SH-SY5Y (cell line): ENCODE measurements around the gene PRKG2.

Experiments used
- GATA2 ChIP-seq: IDR thresholded peaks from 2 replicates; pipeline ENCODE4 v1.6.1; 2011; ENCODE audit warnings: mild to moderate bottlenecking, low read depth, low read length
- GATA3 ChIP-seq: IDR thresholded peaks from 2 replicates; pipeline ENCODE4 v1.6.1; 2011; ENCODE audit warnings: low read depth, mild to moderate bottlenecking, low read length, moderate library complexity

Gene PRKG2

DNA sequence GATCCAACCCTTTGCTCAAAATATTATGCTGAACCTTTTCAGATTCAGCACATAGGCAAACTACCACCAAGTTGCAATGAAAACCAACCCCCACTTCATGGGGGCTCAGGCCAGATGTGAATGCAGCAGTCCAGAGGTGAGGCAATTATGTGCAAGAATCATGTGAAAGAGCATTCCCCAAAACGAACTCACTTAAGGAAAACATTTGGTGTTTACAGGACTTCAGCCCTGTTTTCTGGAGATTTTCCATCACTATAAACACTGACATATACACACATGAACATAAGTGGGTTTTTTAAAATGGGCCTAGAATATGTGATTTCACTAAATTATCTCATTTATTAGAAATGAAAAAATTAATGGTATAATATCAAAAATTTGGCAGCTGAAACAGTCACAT, 153.0 kb downstream of the PRKG2 start:
- TF ChIP-seq GATA3: no peak
- no peak for TF ChIP-seq GATA2

DNA sequence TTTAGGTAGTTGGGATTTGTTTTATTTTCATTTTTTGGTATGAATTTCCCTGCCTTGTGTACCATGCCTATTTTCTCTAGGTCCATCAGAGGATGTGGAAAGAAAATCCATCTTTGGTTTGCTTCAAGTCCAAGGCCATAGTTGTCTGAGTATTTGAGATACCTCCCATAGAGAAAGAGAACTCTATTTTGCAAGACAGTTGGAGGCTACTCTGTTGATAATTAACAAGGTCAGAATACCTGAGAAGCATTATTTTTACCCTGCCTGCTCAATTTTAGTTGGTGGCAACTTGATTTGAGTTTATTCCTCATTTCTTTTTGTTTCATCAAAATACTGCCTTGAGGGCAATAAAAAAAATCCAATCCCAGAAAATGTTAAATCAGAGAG, 153.7 kb downstream of the PRKG2 start:
- TF ChIP-seq GATA2: no peak
- no peak for TF ChIP-seq GATA3

DNA sequence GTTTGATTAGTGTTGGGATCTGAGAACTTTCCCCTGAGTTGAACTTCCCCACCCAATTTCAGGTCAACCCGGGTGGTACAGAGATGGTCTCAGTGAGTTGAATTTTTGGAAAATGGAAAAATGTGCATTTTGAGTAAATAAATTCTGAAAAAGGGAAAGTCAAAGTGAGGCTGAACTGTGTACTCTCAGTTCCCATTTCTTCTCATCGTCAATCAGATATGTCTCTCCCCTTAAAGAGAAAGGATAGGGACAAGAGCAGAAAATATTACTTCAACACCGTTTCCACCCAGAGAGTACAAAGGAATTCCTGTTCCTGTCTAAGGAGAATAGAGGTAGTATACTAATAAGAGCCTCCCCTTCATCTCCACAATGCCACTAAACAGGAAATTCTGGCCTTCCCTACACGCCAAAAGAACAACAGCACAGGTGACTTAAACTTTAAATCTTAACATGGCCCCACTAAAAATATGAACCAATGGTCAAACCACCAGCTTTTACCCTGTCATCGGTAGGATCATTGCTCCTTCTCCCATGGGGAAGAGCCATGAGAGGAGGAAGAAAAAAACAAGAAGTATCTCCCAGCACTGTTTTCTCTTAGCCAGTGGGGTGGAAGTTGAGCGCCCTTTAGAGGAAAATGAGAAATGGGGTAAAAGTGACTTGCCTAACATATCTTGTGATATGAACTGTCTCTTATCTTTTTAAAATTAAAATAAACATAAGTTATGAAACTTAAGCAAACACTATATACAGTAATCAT, 154.3 kb downstream of the PRKG2 start:
- TF ChIP-seq GATA3: no peak
- TF ChIP-seq GATA2: no peak

DNA sequence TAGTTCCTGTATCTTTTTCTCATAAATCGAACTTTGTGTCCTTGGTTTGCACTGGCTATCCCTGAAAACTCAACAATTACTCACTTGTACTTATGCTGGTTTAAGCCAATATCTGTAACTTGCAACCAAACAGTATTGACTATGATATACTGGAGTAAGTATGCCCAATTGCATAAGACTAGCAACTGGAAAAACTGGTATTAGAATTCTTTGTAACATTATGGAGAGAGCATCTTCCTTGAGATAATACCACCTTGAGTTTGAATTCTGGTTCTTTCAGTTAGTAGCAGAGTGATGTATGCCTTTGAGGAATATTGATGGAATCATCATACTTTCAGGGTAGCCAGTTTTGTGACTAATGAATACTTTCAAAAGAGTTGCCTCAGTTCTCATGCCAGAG, 156.4 kb downstream of the PRKG2 start:
- TF ChIP-seq GATA2 (no peak), GATA3 (no peak)

DNA sequence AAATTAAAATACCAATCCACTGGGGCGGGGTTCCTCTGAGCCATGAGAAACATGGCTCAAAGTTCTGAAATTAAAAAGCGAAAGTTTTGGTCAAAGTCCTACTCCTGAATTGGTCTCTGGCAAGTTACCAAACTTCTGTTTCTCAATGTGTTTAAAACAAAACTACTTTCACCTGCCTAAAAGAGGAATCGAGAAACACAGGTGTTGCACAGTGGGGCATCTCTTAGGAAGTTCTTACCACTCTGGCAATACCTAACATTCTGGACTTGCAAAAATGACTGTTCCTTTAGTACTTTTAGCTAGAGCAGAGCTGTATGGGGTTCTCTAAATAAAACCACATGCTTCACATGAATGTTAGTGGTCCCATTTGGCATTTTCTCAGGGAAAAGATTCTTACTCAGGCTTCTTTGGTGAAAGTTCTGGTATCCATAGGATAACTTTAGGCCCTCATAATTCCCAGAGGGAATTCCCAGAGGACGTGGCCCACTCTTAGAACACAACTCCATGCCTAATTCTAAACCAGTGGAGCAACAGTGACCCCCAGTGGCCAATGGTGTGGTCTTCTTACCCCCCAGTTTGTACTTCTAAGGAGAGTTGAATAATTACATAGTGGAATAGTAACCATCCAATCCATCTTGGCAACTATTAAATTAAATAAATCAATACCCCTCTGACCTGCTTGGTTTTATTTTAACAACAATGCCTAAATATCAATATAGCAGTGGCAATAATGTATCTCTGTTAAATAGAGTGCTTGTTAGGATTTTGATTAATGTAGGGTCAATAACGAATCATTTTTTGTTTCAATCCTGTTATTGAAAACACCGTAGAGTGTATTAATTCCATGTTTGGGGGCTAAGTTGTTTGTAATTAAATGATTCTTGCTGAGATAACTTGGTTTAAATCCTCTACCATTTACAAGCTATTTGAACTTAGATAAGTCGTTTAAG, 162.6 kb downstream of the PRKG2 start:
- no peak for TF ChIP-seq GATA2
- no peak for TF ChIP-seq GATA3

DNA sequence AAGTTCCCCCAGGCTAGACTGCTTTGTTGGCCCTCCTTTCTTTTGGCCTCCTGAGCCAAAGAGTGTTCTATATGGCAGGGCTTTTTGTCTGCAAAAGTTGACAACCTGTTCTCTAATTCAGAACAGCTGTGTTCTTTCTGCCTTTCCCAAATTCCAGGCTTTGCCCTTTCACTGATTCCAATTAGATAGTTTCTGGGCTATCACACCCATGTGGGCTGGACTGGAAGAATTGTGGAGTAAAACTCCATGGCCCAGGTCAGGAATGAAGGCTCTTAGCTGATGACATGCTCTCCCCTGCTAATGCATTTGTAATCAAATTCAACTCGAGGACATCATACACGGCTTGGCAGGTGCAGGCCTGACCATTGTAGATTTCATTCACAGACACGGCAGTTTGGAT, 165.1 kb downstream of the PRKG2 start:
- TF ChIP-seq GATA2 (no peak), GATA3 (no peak)

DNA sequence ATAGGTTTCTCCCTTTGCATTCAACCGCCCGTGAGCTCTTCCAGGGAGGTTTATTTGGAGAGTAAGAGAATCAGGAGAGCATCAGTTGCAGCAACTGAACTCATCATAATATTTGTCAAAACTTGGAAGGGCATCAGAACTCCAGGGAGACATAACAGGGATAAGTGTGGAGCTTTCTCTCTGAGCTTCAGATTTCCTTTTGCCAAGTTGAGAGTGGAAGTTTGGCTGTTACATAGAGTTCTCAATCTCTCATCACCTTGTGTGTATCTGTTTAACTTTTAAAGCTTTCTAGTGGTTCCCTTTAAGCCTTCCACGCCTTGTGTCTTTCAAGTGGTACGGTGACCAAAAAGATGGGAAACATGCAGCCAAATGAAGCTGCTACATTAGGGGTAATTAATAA, 165.7 kb downstream of the PRKG2 start:
- no peak for TF ChIP-seq GATA3
- TF ChIP-seq GATA2: no peak

DNA sequence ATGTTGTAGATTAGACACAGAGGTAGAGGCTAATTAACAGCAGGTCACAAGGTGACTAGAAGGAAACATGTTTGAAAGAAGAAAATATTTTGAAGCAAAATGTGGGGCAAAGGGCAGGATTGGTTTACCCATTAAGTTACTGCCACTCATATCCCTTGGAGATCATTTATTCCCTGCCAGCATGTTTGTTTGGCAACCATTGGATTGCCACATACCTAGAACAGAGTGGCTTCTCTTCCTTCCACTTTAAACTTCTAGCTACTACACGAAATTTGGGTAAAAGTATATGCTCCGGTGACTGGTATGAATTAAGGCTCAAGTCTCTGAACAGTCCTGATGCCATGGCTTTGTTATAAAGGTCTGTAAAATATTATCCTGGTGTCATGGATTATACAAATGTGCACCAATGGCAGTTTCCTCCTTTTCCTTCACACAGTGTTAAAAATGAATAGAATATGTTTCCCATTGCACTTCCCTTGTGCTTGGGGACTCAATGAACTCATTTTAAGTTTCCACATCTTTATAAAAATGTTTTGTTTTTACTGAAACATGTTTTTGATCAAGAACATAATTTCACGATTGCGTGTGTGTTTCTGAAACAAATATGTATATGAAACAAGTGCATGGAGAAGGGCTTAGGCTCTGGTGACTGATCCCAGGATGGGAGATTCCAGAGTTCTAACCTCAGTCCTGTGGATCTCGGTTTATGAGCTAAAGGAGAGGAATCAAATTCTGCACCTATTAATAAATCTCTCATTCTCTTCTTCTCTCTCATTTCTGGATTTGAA, 172.2 kb downstream of the PRKG2 start:
- TF ChIP-seq GATA2: no peak
- no peak for TF ChIP-seq GATA3

DNA sequence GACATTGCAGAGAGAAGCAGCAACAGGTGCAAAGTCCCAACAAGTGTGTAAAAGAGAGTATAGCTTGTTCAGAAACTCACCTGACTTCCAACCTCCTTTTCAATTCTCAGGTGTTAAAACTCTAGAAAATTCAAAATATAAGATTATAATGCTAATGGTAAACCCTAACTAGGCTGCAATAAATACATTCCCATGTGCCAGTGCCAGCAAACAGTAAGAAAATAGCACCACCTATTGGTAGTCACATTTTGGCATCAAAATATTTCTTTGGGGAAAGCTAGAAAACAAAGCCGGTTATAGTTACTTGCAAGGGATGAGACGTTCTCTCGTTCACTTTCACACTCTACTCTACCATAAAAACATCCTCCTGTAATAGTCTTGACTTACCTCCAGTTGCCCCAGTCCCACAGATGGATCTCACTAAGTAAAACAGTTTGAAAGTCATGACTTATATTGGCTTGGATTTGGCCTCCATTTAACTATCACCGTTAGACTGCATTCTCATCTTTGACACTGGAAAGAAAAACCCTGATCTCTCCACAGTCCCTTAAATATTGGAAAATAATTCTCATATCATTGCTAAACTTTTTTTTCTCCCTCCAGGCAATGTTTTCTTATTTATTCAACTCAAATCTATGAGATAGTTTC, 174.9 kb downstream of the PRKG2 start:
- no peak for TF ChIP-seq GATA2
- no peak for TF ChIP-seq GATA3

DNA sequence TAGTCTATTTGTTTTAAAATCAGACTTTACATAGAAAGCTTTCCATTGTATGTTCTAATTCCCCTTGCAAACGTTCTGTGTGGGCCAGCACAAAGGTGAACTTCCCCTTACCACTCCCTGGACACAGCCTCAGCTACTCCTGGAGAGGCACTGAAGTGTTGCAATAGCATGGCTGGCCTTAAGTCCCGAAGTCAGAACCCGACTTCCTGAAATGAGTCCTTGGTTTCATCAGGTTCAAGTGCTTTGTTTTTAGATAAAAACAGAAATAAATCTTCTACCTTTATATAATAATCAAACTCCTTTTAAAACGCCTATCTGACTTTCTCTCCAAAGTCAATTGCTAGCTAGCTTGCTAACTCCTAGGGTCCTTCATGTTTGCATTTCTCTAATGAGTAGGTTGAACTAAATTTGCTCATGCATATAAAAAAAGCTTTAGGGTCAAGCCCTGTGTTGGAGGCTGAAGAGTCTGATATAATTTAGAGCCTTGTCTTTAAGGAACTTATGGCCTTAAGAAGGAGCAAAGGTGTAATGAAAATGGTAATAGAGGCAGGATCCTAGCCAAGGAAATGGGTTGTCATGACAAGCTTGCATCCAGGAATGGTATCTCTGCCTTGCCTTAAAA, 175.6 kb downstream of the PRKG2 start:
- TF ChIP-seq GATA3: no peak
- TF ChIP-seq GATA2: no peak

DNA sequence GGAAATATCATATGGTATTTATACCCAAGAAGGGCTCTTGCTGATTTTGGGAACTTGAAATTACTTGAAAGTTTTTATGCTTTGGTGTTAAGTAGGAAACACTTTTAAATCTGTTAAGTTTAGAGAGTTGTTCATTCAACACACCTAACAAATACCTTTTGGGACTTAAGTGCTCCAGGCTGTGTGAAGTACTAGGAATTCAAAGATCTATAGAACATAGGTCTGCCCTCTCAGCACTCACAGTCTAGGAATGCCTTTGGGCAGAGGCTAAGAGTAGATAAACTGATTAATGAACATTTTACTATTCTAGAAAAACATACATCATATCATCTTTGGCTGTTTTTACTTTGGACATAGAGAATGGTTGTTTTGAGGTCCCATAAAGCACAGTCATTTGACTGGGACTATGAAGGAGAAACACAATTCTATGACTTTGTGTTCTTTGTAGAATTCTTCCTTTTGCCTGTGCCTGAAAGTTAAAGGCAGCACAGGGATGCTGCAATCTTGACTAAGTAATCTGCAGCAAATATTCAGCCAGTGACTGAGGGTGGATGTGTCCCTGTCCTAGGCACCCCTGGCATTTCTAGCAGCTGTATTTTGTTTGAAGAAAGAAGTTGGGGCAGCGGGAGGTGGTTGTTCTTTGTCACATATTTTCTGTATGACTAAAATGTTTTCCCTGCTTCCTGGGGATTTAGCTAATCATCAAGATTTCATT, 176.2 kb downstream of the PRKG2 start:
- TF ChIP-seq GATA2 (no peak), GATA3 (no peak)
